ENCODE data around the gene HDLBP.
A peak's percentile ranks its signal among the peaks of the same experiment; 100 is the strongest.

HDLBP gene

GRCh38 chr2:241219856-241220356 is 95.6 kb downstream of the HDLBP start:
- H3K9me3 ChIP-seq (ENCODE audit: control insufficient read depth, low read length): no peaks in the 10 kb centered on the region
- no peak overlapping the region for H3K4me2 ChIP-seq (ENCODE audit: low read length)
- peaks cover 8% of the 10 kb centered on the region for H3K4me1 ChIP-seq
- H2AFZ ChIP-seq: no peak overlapping the region
- H3K36me3 ChIP-seq (ENCODE audit: control insufficient read depth, insufficient read depth, low read length): no peaks in the 10 kb centered on the region
- TF ChIP-seq, protein P1, sequence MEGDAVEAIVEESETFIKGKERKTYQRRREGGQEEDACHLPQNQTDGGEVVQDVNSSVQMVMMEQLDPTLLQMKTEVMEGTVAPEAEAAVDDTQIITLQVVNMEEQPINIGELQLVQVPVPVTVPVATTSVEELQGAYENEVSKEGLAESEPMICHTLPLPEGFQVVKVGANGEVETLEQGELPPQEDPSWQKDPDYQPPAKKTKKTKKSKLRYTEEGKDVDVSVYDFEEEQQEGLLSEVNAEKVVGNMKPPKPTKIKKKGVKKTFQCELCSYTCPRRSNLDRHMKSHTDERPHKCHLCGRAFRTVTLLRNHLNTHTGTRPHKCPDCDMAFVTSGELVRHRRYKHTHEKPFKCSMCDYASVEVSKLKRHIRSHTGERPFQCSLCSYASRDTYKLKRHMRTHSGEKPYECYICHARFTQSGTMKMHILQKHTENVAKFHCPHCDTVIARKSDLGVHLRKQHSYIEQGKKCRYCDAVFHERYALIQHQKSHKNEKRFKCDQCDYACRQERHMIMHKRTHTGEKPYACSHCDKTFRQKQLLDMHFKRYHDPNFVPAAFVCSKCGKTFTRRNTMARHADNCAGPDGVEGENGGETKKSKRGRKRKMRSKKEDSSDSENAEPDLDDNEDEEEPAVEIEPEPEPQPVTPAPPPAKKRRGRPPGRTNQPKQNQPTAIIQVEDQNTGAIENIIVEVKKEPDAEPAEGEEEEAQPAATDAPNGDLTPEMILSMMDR (IDR thresholded peaks at IDR 0.05): no peak
- no peak overlapping the region for H3K27ac ChIP-seq
- H3K9ac ChIP-seq: no peak overlapping the region
- no peaks in the 10 kb centered on the region for H3K79me2 ChIP-seq
- no peak overlapping the region for H3K4me3 ChIP-seq (ENCODE audit: low read depth, low read length)
- H3K27me3 ChIP-seq (ENCODE audit: control insufficient read depth, insufficient read depth, low read length): no peaks in the 10 kb centered on the region

DNA sequence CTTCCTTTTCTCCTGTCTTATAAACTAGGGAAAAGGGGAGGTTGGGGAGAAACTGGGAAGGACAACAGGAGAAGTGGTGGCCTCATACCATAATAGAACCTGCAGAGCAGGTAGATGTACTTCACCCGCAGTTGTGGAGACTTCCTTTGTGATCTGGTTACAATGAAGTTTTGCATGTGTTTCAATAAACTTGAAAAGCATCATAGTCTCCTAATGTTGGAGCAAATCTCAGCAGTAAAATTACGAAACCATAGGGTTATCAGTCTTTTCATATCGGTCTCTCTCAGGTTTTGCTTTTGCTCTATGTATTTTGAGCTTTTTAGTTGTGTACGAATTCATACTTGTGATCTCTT is 96.5 kb downstream of the HDLBP start:
- H3K27ac ChIP-seq: no peak overlapping the region
- no peaks in the 10 kb centered on the region for H3K27me3 ChIP-seq (ENCODE audit: control insufficient read depth, insufficient read depth, low read length)
- TF ChIP-seq, protein P1 (IDR thresholded peaks at IDR 0.05): no peak
- peak overlapping the region; percentile 43 for H3K4me3 ChIP-seq (ENCODE audit: low read depth, low read length)
- H3K9me3 ChIP-seq (ENCODE audit: control insufficient read depth, low read length): no peaks in the 10 kb centered on the region
- no peaks in the 10 kb centered on the region for H3K79me2 ChIP-seq
- no peak overlapping the region for H3K9ac ChIP-seq
- H3K4me2 ChIP-seq (ENCODE audit: low read length): peak overlapping the region; percentile 72
- peaks cover 8% of the 10 kb centered on the region for H3K4me1 ChIP-seq
- H2AFZ ChIP-seq: peak overlapping the region; percentile 19
- H3K36me3 ChIP-seq (ENCODE audit: control insufficient read depth, insufficient read depth, low read length): no peaks in the 10 kb centered on the region

DNA sequence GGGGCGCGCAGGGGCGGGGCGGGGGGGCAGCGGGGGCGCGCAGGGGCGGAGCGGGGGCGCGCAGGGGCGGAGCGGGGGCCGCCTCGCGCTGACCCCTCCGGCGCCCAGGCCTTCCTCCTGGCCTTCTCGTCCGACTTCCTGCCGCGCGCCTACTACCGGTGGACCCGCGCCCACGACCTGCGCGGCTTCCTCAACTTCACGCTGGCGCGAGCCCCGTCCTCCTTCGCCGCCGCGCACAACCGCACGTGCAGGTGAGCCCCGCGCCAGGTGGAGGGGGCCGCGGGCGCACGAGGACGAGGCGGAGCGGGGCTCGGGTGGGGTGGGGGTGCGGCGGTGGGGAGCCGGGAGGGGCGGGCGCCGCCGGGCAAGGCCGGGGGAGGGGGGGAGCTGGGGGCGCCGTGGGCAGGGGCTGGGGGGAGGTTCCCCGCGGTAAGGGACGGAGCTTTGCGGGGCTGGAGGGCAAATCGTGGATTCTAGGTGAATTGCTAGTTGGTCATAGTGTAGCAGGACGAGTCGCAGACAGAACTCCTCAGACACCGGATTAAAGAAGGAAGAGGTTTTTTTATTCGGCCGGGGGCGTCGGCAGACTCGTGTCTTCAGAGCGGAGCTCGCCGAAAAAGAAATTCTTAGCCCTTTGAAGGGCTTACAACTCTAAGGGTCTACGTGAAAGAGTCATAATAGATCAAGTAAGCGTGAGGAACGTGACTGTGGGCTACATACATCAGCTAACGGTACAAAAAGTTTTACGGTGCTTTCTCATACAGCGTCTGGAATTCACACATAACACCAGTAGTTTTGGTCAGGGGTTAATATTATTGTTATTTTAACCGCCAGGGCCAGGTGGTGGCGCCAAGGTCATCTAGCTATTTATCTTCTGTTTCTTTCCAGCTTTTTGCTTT is 97.1 kb downstream of the HDLBP start:
- H3K9ac ChIP-seq: no peak overlapping the region
- peak overlapping the region; percentile 72 for H3K4me2 ChIP-seq (ENCODE audit: low read length)
- peak overlapping the region; percentile 64 for H2AFZ ChIP-seq
- no peak overlapping the region for H3K27ac ChIP-seq
- no peaks in the 10 kb centered on the region for H3K36me3 ChIP-seq (ENCODE audit: control insufficient read depth, insufficient read depth, low read length)
- H3K9me3 ChIP-seq (ENCODE audit: control insufficient read depth, low read length): no peaks in the 10 kb centered on the region
- H3K4me3 ChIP-seq (ENCODE audit: low read depth, low read length): peak overlapping the region; percentile 43
- H3K4me1 ChIP-seq: peaks cover 8% of the 10 kb centered on the region
- TF ChIP-seq, protein P1 (IDR thresholded peaks at IDR 0.05): no peak
- H3K79me2 ChIP-seq: no peaks in the 10 kb centered on the region
- H3K27me3 ChIP-seq (ENCODE audit: control insufficient read depth, insufficient read depth, low read length): no peaks in the 10 kb centered on the region

DNA sequence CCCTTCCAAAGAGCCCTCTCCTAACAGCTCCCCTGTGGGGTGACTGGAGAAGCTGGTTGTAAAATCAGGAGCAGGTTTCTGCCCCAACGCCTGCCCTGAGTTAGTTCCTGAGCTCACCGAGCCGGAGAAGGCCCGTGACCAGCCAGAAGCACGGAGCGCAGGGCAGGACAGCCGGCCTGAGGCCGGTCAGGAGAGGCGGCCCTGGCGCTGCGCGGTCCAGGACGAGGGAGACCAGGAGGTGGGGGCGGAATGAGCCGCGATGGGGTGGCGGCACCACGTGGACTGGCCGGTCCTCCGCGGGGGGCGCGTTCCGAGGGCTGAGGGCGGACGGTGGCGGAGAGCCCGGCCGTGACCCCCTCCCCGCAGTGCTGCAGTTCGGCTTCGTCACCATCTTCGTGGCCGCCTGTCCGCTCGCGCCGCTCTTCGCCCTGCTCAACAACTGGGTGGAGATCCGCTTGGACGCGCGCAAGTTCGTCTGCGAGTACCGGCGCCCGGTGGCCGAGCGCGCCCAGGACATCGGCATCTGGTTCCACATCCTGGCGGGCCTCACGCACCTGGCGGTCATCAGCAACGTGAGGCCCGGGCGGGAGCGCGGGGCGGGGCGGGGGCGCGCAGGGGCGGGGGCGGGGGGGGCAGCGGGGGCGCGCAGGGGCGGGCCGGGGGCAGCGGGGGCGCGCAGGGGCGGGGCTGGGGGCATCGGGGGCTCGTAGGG is 98.0 kb downstream of the HDLBP start:
- Histone ChIP-seq H3K9me3 (ENCODE audit: control insufficient read depth, low read length) (no peaks in the 10 kb centered on the region), H3K4me1 (peaks cover 8% of the 10 kb centered on the region), H3K36me3 (ENCODE audit: control insufficient read depth, insufficient read depth, low read length) (no peaks in the 10 kb centered on the region), H3K4me2 (ENCODE audit: low read length) (peak overlapping the region; percentile 41), H3K27ac (peak overlapping the region; percentile 67), H2AFZ (peak overlapping the region; percentile 79), H3K27me3 (ENCODE audit: control insufficient read depth, insufficient read depth, low read length) (no peaks in the 10 kb centered on the region), H3K79me2 (no peaks in the 10 kb centered on the region), H3K9ac (no peak overlapping the region), H3K4me3 (ENCODE audit: low read depth, low read length) (peak overlapping the region; percentile 46)
- TF ChIP-seq, protein P1 (IDR thresholded peaks at IDR 0.05): no peak

Measured in parathyroid adenoma (tissue), 2 donors.